ENCODE measurements around the gene LDLR.

GRCh38 chr19:11054628-11055027 lies 34.6 kb upstream of the LDLR start:
- no peak for TF ChIP-seq SNAI2 (CRISPR knock-in tag; IDR thresholded peaks at IDR 0.05)
- no peak for TF ChIP-seq ESRRG (CRISPR knock-in tag; IDR thresholded peaks at IDR 0.05)
- no peak for TF ChIP-seq TCF4 (CRISPR knock-in tag; IDR thresholded peaks at IDR 0.05; ENCODE audit: borderline replicate concordance)
- no peak for TF ChIP-seq RARB (CRISPR knock-in tag; IDR thresholded peaks at IDR 0.05)
- TF ChIP-seq POU6F1 (CRISPR knock-in tag; IDR thresholded peaks at IDR 0.05; ENCODE audit: borderline replicate concordance, low read depth): no peak

Measured in SK-N-SH treated with all-trans-retinoic acid at 6 μM for 48 hours (cell line).